Esophagus squamous epithelium (tissue), 4 donors: ENCODE measurements around the gene SFMBT2.

Experiments used
- CTCF ChIP-seq, 6 experiments: fragments of 450-650 bp in 4 of 6; fragments of 200-600 bp in 2 of 6; sonication (generic) in 2 of 6; IDR thresholded peaks; one replicate each; pipeline ENCODE4 v1.5.1; 2016 to 2019; ENCODE audit warnings: antibody characterized with exemption in 6 of 6, mild to moderate bottlenecking in 4 of 6, moderate library complexity in 4 of 6
- POLR2A ChIP-seq, 4 donors: fragments of 450-650 bp; IDR thresholded peaks; one replicate each; pipeline ENCODE4 v1.6.1; 2017; ENCODE audit warnings: antibody characterized with exemption in 4 of 4, mild to moderate bottlenecking in 4 of 4, moderate library complexity in 3 of 4

- TF ChIP-seq CTCF (IDR thresholded peaks at IDR 0.05) (no peak), POLR2A (IDR thresholded peaks at IDR 0.05) (no peak)
These were observed 76.7 kb downstream of the SFMBT2 start for GRCh38 chr10:7333961-7334641.
